Body of pancreas (tissue), 4 donors: Measurements from ENCODE around the gene SHISAL1.

Experiments used
- POLR2A ChIP-seq, 3 donors: fragments of 450-650 bp; IDR thresholded peaks; one replicate each; pipeline ENCODE4 v1.6.1; 2016; ENCODE audit warnings: antibody characterized with exemption in 3 of 3, mild to moderate bottlenecking in 2 of 3
- TF ChIP-seq, protein P1 (sequence below), 7 experiments: fragments of 450-650 bp in 4 of 7; fragments of 200-600 bp in 3 of 7; sonication (generic) in 3 of 7; IDR thresholded peaks; one replicate each; pipeline ENCODE4 v1.5.1; 2016 to 2019; ENCODE audit warnings: antibody characterized with exemption in 7 of 7

DNA sequence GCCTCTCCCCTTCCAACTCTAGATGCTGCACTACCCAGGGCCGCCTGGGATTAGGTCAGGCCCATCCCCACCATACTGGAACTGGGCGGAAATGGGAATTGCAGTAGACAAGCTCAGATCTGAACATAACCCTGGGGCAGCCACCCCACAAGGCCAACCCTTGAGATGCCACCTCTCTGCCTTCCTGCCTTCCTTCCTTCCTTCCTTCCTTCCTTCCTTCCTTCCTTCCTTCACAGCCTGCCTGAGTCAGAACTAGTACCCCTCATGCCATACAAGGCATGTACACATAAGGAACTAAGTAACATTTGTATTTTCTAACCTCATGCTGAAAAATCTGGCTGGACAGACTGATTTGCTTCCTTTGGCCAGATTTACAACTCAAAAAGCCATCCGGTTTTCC is 28.0 kb downstream of the SHISAL1 start:
- TF ChIP-seq, protein P1, sequence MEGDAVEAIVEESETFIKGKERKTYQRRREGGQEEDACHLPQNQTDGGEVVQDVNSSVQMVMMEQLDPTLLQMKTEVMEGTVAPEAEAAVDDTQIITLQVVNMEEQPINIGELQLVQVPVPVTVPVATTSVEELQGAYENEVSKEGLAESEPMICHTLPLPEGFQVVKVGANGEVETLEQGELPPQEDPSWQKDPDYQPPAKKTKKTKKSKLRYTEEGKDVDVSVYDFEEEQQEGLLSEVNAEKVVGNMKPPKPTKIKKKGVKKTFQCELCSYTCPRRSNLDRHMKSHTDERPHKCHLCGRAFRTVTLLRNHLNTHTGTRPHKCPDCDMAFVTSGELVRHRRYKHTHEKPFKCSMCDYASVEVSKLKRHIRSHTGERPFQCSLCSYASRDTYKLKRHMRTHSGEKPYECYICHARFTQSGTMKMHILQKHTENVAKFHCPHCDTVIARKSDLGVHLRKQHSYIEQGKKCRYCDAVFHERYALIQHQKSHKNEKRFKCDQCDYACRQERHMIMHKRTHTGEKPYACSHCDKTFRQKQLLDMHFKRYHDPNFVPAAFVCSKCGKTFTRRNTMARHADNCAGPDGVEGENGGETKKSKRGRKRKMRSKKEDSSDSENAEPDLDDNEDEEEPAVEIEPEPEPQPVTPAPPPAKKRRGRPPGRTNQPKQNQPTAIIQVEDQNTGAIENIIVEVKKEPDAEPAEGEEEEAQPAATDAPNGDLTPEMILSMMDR (IDR thresholded peaks at IDR 0.05): no peak
- no peak for TF ChIP-seq POLR2A (IDR thresholded peaks at IDR 0.05)
